Heart left ventricle (tissue), 13 donors: ENCODE results near the gene SPON2.

ENCODE experiments used
- CTCF ChIP-seq, 12 donors: fragments of 200-600 bp; sonication (generic) in 4 of 12; IDR thresholded peaks; one replicate each; pipeline versions ENCODE4 v1.5.0 to v1.8.0; 2018 to 2022; ENCODE audit warnings: antibody characterized with exemption in 12 of 12, mild to moderate bottlenecking in 5 of 12
- POLR2A ChIP-seq, 2 donors: fragments of 450-650 bp; IDR thresholded peaks; one replicate each; pipeline ENCODE4 v1.6.1; 2017; ENCODE audit warnings: antibody characterized with exemption in 2 of 2, mild to moderate bottlenecking in 2 of 2, moderate library complexity in 2 of 2
- donor health status: ischemic (EF 13 %, LVEDD 7.1; RV severe dilation, severe dysfunction).
- donor health status: DM: no; HTN: yes; CAD: no.
- donor health status: DM: no; HTN: no; CAD: no.
- donor health status: ischemic (EF 25% LVEDD 6.9; RV normal size, moderate dysfunction).
- donor health status: ischemic (EF 25% LVEDD 5.7; RV mildly dilated, moderate dysfunction).
- donor health status: ischemic (EF 35%, LVEDD 5.7; RV mildly dilated, moderate dysfunction).
- donor health status: nonischemic (EF 11% LVEDD 7.7; RV severe dilation, severe dysfunction).
- donor health status: DM: yes; HTN: yes; CAD: no.
- donor health status: PGD.
- donor health status: ischemic (EF 29% LVEDD 5.4; RV normal size, mild dysfunction).
- donor health status: nonischemic (EF 23%, LVEDD 6.1; RV moderate dilation, normal function).

- no peak for TF ChIP-seq POLR2A (IDR thresholded peaks at IDR 0.05)
- TF ChIP-seq CTCF (IDR thresholded peaks at IDR 0.05), result no peak
Measured at GRCh38 chr4:1172971-1173757, 781 bp upstream of the SPON2 start.
